PC-3 (cell line): Measurements from ENCODE around the gene MAST4. TPM values are rescaled to one million over a fixed set of nuclear protein-coding genes. Genes with fewer than 3 reads are reported as not detected.

Experiments
- ATAC-seq: fragments of 200-7000 bp; cut with Tn5 transposase; 2 replicates; pipeline ENCODE4 v1.9.1; 2020; ENCODE audit warnings: mild to moderate bottlenecking, moderate library complexity
- BruUV-seq: library from RNA; stranded (reverse); fragments of 400-500 nt; replicated peaks from 2 replicates; lab custom pipeline; 2021; lab: Mats Ljungman, UMichigan
- CTCF ChIA-PET: fragments of 300-600 bp; sonication (Branson Sonifier 250); formaldehyde crosslinking; loops from one replicate; lab custom pipeline; 2022; ENCODE audit warnings: antibody characterized with exemption; lab: Charles Lee
- POLR2A ChIA-PET: fragments of 300-600 bp; sonication (Branson Sonifier 250); formaldehyde crosslinking; loops from one replicate; lab custom pipeline; 2022; ENCODE audit warnings: antibody characterized with exemption; ENCODE audit not compliant: unreplicated experiment; lab: Charles Lee
- DNase-seq: peaks from one replicate; pipeline ENCODE4 v3.0.0-alpha.2; 2015
- H2AFZ ChIP-seq: fragments of 300-600 bp; sonication (generic); 2 replicates; pipeline ENCODE4 v1.6.0; 2016; ENCODE audit warnings: antibody characterized with exemption, low read length
- H3F3A ChIP-seq: fragments of 300-600 bp; sonication (generic); one replicate; pipeline ENCODE4 v1.6.0; 2017; ENCODE audit warnings: antibody characterized with exemption, low read length, control low read depth, mild to moderate bottlenecking; ENCODE audit not compliant: unreplicated experiment
- H3K27ac ChIP-seq: fragments of 300-600 bp; sonication (generic); 2 replicates; pipeline ENCODE4 v1.5.1; 2016; ENCODE audit warnings: mild to moderate bottlenecking, low read length
- H3K27me3 ChIP-seq: fragments of 300-600 bp; sonication (generic); 2 replicates; pipeline ENCODE4 v1.6.1; 2016; ENCODE audit warnings: low read length, mixed read lengths
- H3K36me3 ChIP-seq: fragments of 300-600 bp; sonication (generic); 2 replicates; pipeline ENCODE4 v1.6.1; 2016; ENCODE audit warnings: low read depth, mixed run types, low read length, mixed read lengths
- H3K4me1 ChIP-seq: fragments of 300-600 bp; sonication (generic); 2 replicates; pipeline ENCODE4 v1.5.1; 2016; ENCODE audit warnings: low read length; ENCODE audit not compliant: insufficient read depth
- H3K4me2 ChIP-seq: fragments of 300-600 bp; sonication (generic); 2 replicates; pipeline ENCODE4 v1.6.0; 2016; ENCODE audit warnings: low read length
- H3K4me3 ChIP-seq: fragments of 300-600 bp; sonication (generic); 2 replicates; pipeline ENCODE4 v1.5.1; 2016; ENCODE audit warnings: mild to moderate bottlenecking, low read length, mixed read lengths
- H3K79me2 ChIP-seq: fragments of 300-600 bp; sonication (generic); 2 replicates; pipeline ENCODE4 v1.6.1; 2017; ENCODE audit warnings: low read length, mixed read lengths
- H3K9ac ChIP-seq: fragments of 300-600 bp; sonication (generic); 2 replicates; pipeline ENCODE4 v1.6.0; 2016; ENCODE audit warnings: mild to moderate bottlenecking, low read length
- H3K9me2 ChIP-seq: fragments of 300-600 bp; sonication (generic); replicated peaks from 2 replicates; pipeline ENCODE4 v1.6.1; 2016; ENCODE audit warnings: mixed run types, low read length, mixed read lengths
- H3K9me3 ChIP-seq: fragments of 300-600 bp; sonication (generic); 2 replicates; pipeline ENCODE4 v1.6.1; 2016; ENCODE audit warnings: low read length, mixed read lengths
- H4K20me1 ChIP-seq: fragments of 300-600 bp; sonication (generic); 2 replicates; pipeline ENCODE4 v1.6.1; 2016; ENCODE audit warnings: low read length, mixed read lengths
- EZH2 ChIP-seq: fragments of 300-600 bp; sonication (generic); IDR thresholded peaks from one replicate; pipeline ENCODE4 v1.6.1; 2017; ENCODE audit warnings: antibody characterized with exemption, mild to moderate bottlenecking, low read length; ENCODE audit not compliant: unreplicated experiment
- EZH2phosphoT487 ChIP-seq: fragments of 300-600 bp; sonication (generic); IDR thresholded peaks from 2 replicates; pipeline ENCODE4 v1.6.1; 2018; ENCODE audit warnings: mild to moderate bottlenecking, antibody characterized with exemption, low read length, borderline replicate concordance
- intact Hi-C: fragments of 100-400 bp; cut with micrococcal nuclease; formaldehyde crosslinking; loops from 2 replicates; pipeline ENCODE4 v1.9.0; 2023
- total RNA-seq: library from RNA; depleted of rRNA; stranded (reverse); fragments of >200 nt; gene quantifications from 2 replicates; pipeline ENCODE4 v1.2.3, GENCODE V29; 2014
- TF ChIP-seq, protein P1 (sequence below): fragments of 300-600 bp; sonication (generic); conservative IDR thresholded peaks from 2 replicates; pipeline ENCODE4 v1.5.1; 2017; ENCODE audit warnings: antibody characterized with exemption, low read depth, mild to moderate bottlenecking, low read length

MAST4 gene
- total RNA-seq, 1 experiment from 2014 or later = 7.9 TPM

DNA sequence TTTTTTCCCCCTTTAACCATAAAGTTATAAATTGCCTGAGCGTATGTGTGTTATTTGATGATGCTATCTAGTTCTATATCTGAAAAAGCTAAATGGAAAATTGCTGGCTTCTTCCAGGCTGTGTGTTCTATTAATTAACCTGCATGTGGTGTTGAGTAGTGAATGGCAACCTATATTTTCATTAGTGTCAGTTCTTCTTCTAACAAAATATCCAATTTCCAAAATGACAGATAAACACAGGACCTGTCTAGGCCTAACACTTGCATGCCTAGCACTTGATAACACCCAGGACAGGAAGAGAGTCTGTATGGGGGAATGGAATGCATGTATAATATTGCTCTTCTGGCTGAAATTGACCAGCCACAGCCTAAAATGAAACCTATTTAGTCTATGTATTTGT is 508.7 kb downstream of the MAST4 start:
- no peaks in the 10 kb centered on the region for H3F3A ChIP-seq
- intact Hi-C loops = no loop called here
- H3K9me3 ChIP-seq = no peaks in the 10 kb centered on the region
- POLR2A ChIA-PET = no interaction called here
- ATAC-seq (no peak), DNase-seq (no peak)
- no peaks in the 10 kb centered on the region for H3K9me2 ChIP-seq
- no peaks in the 10 kb centered on the region for H4K20me1 ChIP-seq
- no peaks in the 10 kb centered on the region for H3K79me2 ChIP-seq
- no peak overlapping the region for H2AFZ ChIP-seq
- H3K27ac ChIP-seq = no peak overlapping the region
- no peak overlapping the region for H3K9ac ChIP-seq
- TF ChIP-seq, protein P1, sequence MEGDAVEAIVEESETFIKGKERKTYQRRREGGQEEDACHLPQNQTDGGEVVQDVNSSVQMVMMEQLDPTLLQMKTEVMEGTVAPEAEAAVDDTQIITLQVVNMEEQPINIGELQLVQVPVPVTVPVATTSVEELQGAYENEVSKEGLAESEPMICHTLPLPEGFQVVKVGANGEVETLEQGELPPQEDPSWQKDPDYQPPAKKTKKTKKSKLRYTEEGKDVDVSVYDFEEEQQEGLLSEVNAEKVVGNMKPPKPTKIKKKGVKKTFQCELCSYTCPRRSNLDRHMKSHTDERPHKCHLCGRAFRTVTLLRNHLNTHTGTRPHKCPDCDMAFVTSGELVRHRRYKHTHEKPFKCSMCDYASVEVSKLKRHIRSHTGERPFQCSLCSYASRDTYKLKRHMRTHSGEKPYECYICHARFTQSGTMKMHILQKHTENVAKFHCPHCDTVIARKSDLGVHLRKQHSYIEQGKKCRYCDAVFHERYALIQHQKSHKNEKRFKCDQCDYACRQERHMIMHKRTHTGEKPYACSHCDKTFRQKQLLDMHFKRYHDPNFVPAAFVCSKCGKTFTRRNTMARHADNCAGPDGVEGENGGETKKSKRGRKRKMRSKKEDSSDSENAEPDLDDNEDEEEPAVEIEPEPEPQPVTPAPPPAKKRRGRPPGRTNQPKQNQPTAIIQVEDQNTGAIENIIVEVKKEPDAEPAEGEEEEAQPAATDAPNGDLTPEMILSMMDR = no peak
- TF ChIP-seq EZH2 = no peak
- TF ChIP-seq EZH2phosphoT487 = no peak
- H3K4me3 ChIP-seq = no peak overlapping the region
- H3K27me3 ChIP-seq = no peaks in the 10 kb centered on the region
- H3K4me2 ChIP-seq = no peak overlapping the region
- no peaks in the 10 kb centered on the region; the same call in 1 of the 2 replicates for H3K36me3 ChIP-seq
- no peaks in the 10 kb centered on the region for H3K4me1 ChIP-seq
- no TSS peak for BruUV-seq
- CTCF ChIA-PET = no interaction called here

DNA sequence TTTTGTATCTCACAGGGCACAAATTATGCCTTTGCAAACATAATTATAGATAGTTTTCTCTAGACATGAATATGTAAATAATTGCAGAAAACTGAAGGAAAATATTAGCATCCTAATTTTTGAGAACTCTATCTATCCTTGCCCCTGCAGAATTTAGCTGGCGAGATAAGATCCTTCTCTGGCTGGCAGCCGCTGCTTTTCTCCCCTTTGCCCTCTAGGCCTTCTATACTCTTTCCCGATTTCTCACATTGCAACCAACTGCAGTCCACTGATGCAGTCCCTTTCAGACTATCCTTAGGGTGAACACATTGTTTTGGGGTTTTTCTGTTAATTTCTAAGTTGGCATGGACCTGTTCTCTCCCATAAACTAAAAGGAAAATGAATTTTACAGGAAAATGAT is 509.1 kb downstream of the MAST4 start:
- Histone ChIP-seq H3F3A (no peaks in the 10 kb centered on the region), H4K20me1 (no peaks in the 10 kb centered on the region), H3K4me2 (no peak overlapping the region), H3K9me3 (no peaks in the 10 kb centered on the region), H2AFZ (no peak overlapping the region), H3K9me2 (no peaks in the 10 kb centered on the region), H3K27ac (no peak overlapping the region), H3K9ac (no peak overlapping the region), H3K4me1 (no peaks in the 10 kb centered on the region), H3K4me3 (no peak overlapping the region), H3K79me2 (no peaks in the 10 kb centered on the region), H3K36me3 (no peaks in the 10 kb centered on the region; the same call in 1 of the 2 replicates), H3K27me3 (no peaks in the 10 kb centered on the region)
- no peak for ATAC-seq
- intact Hi-C loops = no loop called here
- no TSS peak for BruUV-seq
- DNase-seq = no peak
- CTCF ChIA-PET = no interaction called here
- POLR2A ChIA-PET = no interaction called here
- no peak for TF ChIP-seq EZH2
- TF ChIP-seq, protein P1 = no peak
- TF ChIP-seq EZH2phosphoT487 = no peak

DNA sequence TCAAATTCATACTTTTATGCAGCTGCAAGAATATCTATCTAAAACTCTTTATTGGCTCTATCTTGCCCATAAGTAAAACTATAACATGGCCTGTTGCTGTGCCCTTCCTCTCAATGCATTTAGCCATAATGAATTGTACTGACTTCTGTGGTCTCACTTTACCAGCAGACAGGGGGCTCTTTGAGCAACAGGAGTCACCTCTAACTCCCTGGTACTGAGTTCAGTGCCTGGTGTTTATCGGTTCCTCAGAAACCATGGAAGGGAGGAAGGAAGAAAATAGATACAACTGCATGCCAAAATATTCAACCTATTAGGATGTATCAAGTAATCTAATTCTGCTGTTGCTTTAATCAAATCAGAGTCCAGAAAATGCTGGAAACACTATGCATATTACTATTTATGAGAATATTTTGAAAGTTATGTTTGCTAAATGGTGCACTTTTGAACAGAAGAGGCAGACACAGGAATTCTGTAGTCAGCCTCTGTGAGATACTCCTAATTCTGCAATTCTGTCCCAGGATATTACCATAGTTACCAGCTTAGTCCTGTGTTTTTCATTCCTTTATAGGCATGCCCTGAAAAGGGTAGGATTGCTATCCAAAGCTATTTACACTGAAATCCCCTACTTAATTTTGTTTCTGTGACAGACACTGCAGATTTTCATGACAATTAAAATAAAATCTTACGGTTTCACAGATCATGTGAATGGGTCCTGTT is 510.6 kb downstream of the MAST4 start:
- H3K9me2 ChIP-seq = no peaks in the 10 kb centered on the region
- DNase-seq (no peak), ATAC-seq (no peak)
- ChIA-PET CTCF (no interaction called here), POLR2A (no interaction called here)
- no peak overlapping the region for H3K9ac ChIP-seq
- no peak overlapping the region for H3K4me2 ChIP-seq
- BruUV-seq = no TSS peak
- no peaks in the 10 kb centered on the region for H3K27me3 ChIP-seq
- no peaks in the 10 kb centered on the region for H3K9me3 ChIP-seq
- H4K20me1 ChIP-seq = no peaks in the 10 kb centered on the region
- H3K36me3 ChIP-seq = no peaks in the 10 kb centered on the region; the same call in 1 of the 2 replicates
- H3K4me3 ChIP-seq = no peak overlapping the region
- H3K4me1 ChIP-seq = peaks cover 7% of the 10 kb centered on the region; the same call in 1 of the 2 replicates
- H3K27ac ChIP-seq = no peak overlapping the region
- H3F3A ChIP-seq = no peaks in the 10 kb centered on the region
- H2AFZ ChIP-seq = no peak overlapping the region
- intact Hi-C loops = no loop called here
- TF ChIP-seq, protein P1 = no peak
- TF ChIP-seq EZH2 = no peak
- TF ChIP-seq EZH2phosphoT487 = no peak
- H3K79me2 ChIP-seq = no peaks in the 10 kb centered on the region
